ENCODE results near the gene TMEM255A.

Gene TMEM255A

GRCh38 chrX:120310861-120311726 is at the start of gene TMEM255A:
TSS of gene TMEM255A (minus strand) at chrX:120311461. CDS start at chrX:120311309, 152 bp downstream.
- DNase-seq: no peak

DNA sequence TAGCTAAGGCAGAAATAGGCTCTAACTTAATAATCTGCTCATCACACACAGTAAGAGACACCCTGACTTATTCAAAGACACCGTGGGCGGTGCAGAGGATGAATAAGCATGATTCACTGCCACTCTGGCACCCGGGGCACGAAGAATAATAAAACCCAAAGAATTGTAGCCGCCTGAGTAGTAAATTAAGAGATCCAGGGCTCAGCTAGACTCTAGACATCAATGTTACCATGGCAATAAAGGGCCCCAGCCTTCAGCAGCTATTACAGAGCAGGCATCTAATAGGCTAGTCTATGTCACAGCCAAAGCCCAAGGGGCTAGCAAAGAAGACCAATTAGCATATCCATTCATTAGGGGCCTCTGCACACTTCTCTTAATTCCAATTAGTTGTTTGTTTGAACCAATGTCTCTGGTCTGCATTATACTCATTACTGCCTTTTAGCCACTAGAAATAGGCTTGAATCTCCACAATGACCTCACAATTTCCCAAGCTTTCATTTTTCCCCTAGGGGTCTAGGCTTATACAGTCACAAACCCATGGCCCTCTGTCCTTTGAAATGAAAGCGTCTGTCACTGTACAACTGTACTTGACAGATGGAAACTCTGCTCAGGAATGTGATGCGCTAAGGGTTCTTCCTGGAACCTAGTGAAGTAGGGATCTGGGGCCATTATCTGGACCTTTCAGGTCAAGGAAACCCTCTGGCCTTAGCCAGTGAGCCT is 47.6 kb upstream of the TMEM255A start:
- DNase-seq: no peak

GRCh38 chrX:120357186-120357585 is 45.9 kb upstream of the TMEM255A start:
- no peak for DNase-seq

- no peak for DNase-seq
These were observed 44.8 kb upstream of the TMEM255A start for GRCh38 chrX:120356084-120356483.

DNA sequence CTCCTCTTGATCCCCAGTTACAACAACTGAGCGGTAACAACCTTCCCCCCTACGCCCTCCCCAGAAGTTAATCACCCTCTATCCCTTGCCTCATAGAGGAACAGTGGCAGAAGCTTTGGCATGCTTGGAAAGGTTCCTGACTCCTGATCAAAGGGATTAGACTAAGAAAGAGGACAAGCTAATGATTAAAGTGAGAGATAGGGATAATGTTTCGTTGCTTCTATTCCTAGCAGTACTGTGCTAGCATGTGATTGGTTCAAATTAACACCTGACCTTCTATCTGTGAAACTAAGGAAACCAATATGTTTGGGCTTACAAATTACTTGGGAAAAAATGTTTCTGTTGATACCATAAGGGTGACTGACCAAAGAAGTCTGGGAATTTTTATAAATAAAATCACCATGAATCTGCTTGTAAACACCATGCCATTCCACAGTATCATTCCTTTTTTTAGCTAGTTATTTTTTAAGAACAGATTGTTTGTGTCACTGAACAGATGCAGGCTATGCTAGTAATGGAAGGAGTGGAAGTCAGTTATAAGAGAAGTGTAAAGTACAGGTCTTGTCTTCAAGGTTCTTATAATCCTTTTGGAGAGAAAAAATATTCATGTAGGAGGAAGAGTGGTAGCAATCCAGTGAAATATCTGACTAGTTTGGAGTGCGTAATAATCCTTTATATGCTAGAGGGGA is 39.3 kb upstream of the TMEM255A start:
- DNase-seq: no peak

DNA sequence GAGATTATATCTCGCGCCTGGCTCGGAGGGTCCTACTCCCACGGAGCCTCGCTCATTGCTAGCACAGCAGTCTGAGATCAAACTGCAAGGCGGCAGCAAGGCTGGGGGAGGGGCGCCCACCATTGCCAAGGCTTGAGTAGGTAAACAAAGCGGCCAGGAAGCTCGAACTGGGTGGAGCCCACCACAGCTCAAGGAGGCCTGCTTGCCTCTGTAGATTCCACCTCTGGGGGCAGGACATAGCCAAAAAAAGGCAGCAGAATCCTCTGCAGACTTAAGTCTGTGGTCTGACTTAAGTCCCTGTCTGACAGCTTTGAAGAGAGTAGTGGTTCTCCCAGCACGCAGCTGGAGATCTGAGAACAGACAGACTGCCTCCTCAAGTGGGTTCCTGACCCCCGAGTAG is 33.3 kb upstream of the TMEM255A start:
- peak in 1 of 2 donors; percentile 24 for DNase-seq

- DNase-seq: no peak
These were observed 25.6 kb upstream of the TMEM255A start for GRCh38 chrX:120336899-120337298.

- no peak for DNase-seq
These were observed 24.0 kb upstream of the TMEM255A start for GRCh38 chrX:120335289-120335688.

DNA sequence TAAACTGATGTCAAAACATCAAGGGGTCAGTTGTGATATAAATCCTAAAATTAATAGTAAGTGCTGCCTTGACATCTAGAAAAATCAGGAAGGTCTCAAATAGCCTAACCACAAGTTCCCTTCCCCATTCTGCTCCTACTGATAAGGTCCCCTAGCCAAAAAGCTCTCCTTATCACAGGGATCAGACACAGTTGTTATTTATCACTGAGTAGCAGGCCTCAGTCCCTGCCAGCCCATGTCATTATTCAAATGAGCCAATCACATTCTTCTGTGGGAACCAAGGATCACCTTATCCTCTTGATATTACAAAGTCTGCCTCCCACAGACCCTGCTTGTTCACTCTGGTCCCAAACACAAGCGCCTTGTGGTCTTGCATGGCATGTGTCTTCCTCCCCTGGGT is 23.3 kb upstream of the TMEM255A start:
- DNase-seq: no peak

GRCh38 chrX:120334151-120334550 is 22.9 kb upstream of the TMEM255A start:
- peak in 1 of 2 donors; percentile 18 for DNase-seq

- no peak for DNase-seq
These were observed 21.1 kb upstream of the TMEM255A start for GRCh38 chrX:120332394-120332793.

DNA sequence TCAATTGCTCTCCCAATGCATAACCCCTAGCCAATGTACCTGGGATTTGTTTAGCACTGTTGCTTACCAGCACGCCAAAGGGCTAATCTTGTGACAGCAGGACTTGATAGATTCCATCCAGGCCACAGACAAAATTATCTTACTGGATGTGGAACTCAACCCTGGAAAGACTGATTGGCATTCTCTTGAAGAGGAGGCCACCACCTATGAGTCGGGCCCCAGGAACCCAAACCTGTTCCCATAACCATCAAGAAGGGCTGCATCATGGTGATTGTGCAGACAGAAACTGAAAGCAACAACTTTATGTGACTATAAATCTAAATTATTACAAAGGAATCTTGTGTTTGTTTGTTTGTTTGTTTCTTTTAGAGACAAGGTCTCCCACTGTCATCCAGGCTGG is 19.9 kb upstream of the TMEM255A start:
- DNase-seq: no peak

DNA sequence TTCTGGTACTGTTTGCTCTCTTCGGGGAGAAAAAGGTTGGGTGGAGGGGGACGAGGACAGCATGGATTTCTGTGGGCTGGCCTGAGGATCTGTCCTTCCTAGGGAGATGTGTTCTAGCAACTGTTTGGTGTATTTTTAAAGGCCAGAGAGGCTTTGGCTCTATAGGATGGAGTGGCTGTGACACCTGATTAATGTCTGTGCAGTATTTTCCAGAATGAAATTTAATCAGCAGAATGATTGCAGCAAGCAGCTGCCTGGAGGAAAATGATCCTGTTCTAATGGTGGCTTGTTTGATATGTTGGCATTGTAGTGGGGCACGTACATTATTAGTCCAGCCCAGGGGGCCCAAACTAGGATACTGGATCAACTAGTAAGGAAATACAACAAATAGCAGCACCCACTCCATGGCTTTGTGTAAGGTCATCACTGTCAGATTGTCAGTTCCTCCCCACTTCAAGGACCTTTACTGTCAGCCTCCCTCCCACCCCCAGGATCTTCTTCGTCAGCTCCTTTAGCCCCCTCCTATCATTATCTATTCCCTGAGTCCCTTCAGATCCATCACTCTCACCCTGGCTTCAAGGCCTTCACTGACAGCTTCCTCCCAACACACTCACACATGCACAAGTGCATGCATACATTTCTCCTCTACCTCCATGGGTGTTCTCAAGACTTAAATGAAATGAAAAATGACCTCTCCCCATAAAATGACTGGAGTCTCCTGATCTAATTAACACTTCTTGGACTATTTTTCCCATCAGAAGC is 10.4 kb upstream of the TMEM255A start:
- no peak for DNase-seq

DNA sequence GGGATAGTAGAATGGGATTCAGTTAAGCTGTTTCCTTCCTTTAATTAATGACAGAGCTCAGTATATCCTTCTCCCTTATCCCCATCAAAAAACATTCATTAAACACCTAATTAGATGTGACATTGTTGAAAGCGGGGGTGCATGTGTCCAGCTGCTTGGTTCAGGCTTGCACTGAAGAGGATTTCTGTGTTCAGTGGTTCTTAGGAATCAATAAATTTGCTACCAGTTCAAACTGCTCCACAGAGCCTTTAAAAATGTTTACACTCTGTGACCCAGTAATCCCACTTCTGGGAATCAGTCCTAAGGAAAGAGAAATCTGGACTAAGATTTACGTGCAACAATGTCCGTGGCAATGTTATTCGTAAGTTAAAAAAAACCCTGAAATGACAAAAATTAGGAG is 7.2 kb upstream of the TMEM255A start:
- no peak for DNase-seq

DNA sequence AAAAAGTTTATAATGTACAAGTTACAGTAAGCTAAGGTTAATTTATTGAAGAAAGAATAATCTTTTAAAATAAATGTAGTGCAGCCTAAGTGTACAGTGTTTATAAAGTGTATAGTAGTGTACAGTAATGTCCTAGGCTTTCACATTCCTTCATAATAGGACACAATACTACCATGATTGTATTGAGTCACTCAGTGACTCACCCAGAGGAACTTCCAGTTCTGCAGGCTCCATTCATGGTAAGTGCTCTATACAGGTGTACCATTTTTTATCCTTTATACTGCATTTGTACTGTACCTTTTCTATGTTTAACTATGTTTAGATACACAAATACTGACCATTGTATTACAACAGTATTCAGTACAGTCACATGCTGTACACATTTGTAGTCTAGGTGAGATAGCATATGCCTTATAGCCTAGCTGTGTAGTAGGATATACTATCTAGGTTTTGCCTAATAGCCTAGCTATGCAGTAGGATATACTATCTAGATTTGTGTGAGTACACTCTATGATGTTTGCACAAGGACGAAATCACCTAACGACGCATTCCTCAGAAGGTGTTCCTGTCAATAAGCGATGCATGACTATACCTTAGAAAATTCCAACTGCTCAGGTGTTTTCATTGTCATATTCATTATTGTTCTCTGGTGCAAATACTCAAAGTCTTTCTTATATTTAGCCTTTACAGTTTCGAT is 5.5 kb upstream of the TMEM255A start:
- no peak for DNase-seq

- no peak for DNase-seq
These were observed 4.5 kb upstream of the TMEM255A start for GRCh38 chrX:120315776-120316175.

GRCh38 chrX:120311727-120312063 is 434 bp upstream of the TMEM255A start:
- DNase-seq: no peak

GRCh38 chrX:120309873-120310705 is 1.2 kb downstream of the TMEM255A start:
- no peak for DNase-seq

GRCh38 chrX:120308959-120309872 is 2.0 kb downstream of the TMEM255A start:
- peak; percentile 83 to 84 for DNase-seq

GRCh38 chrX:120308558-120308957 is 2.7 kb downstream of the TMEM255A start:
- DNase-seq: no peak

All from CD4-positive, alpha-beta T cell treated with Interleukin-1 beta for 1 hour (primary cell).